Stimulated activated CD8-positive, alpha-beta memory T cell treated with anti-CD3 and anti-CD28 coated beads, Interleukin-15, amount 100 ng/mL, for 24 hours (primary cell): ENCODE measurements around the gene OSBPL3.
"Not testable (repeated sequence)": the region's sequence is repeated elsewhere in the genome, so short reads cannot be mapped to it uniquely, and the experiment has no call there.

Experiments
- DNase-seq: peaks from one replicate; pipeline ENCODE4 v3.0.0-alpha.2; 2020; ENCODE audit warnings: low read depth

The OSBPL3 gene

GRCh38 chr7:24917510-24918239 lies 62.3 kb downstream of the OSBPL3 start:
- no peak for DNase-seq

DNA sequence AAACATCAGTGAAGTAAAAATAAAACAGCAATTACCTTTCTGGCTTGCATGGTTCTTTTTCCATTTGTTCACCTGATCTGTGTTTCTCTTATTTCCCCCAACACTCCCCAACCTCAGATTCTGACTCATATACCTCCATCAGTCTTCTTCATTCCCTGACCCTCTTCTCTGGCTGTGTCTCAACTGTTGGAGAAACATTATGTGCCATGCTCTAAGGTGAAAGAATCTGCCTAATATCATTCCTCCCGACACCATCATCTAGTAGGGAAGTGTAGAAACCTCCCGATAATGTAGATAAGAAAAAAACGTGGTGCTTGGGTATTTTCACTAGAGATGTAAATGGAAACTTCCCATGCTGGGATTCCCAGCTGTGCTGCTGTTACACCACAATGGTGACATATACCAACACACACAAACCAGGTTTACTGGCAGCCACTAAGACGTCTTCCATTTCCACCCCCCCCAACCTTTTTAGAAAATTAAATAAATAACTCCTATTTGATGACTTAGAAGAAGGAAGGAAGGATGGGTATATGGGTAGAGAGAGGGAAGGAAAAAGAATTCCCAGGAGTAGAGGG lies 63.4 kb downstream of the OSBPL3 start:
- no peak for DNase-seq

DNA sequence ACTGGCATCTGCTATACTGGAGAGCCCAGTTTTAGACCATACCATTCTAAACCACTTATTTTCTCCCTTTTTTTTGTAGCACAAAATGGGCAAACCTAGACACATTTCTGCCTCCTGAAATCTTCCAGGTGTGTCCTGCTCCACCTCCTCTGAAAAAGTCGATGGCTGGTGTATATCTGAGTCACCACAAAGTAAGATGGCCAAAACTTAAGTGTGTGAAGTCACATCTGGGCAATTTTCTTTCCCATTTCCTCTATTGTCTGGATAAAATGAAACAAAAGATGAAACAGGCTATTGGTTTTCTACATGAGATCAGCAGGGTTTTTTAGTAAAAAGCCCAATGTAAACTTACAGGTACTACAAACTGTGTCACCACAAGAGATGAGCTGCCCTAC lies 65.5 kb downstream of the OSBPL3 start:
- DNase-seq, result no peak

DNA sequence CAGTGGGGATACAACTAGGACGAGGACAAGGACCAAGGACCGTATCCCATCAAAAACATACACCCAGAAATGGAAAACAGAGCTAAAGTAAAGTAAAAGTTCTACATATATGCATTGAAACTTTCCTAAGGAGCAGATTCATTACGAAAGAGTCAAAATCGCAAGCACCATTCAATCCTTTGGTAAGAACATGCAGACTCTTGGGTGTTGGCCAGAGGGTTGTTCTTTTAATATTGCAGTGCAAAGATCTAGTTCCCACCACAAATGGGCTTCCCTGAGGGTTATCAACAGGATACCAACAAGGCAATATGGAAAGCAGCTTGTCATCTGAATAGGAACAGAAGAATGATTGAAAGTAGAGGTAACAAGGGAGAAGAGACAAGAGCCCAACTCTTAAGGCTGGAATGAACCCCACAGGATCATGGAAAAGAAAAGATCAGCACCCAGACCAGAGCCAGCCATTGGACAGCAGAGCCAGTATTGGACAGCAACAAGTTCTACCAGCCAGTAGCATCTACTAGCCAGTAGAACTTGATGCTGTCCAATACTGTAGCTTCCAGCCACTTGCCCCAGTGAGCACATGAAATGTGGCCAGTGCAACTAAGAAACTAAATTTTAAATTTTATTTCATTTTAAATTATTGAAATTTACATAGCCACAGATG lies 66.0 kb downstream of the OSBPL3 start:
- DNase-seq, result no peak

- no peak for DNase-seq
Measured at GRCh38 chr7:24912874-24913514, 67.0 kb downstream of the OSBPL3 start.

DNA sequence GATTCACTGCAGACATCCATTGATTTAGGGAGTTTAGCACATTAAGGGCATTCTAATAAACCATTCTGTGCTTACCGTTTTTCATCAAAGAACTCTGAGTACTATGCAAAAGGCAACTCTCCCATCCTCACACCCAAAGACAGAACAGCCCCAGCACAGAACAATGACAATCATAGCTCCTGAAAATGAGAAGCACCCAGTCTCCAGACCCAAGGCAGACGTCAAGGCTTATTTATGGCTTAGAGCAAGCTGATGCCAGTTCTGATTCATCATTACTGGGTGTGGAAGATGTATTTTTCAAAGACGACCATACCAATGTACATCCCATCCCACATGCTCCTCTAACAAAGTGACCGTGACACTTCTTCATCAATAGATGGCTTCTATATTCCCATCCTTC lies 67.6 kb downstream of the OSBPL3 start:
- DNase-seq, result no peak

GRCh38 chr7:24911213-24911603 lies 68.8 kb downstream of the OSBPL3 start:
- no peak for DNase-seq

GRCh38 chr7:24910551-24911212 lies 69.3 kb downstream of the OSBPL3 start:
- DNase-seq, result no peak

GRCh38 chr7:24908727-24909126 lies 71.3 kb downstream of the OSBPL3 start:
- no peak for DNase-seq

GRCh38 chr7:24908166-24908565 lies 71.8 kb downstream of the OSBPL3 start:
- DNase-seq, result no peak

- no peak for DNase-seq
Measured at GRCh38 chr7:24907311-24907886, 72.6 kb downstream of the OSBPL3 start.

- no peak for DNase-seq
Measured at GRCh38 chr7:24905996-24906770, 73.8 kb downstream of the OSBPL3 start.

DNA sequence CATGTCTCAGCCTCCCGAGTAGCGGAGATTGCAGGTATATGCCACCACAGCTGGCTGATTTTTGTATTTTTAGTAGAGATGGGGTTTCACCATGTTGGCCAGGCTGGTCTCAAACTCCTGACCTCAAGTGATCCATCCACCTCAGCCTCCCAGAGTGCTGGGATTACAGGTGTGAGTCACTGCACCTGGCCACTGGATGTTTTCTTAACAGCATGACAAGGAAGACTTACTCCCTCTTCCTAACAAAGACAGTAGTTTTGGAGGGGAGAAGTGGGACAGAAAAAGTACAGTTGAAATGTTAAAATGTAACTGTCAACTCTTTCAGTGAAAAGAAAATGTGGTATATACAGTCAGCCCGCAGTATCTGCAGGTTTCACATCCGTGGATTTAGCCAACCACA lies 76.0 kb downstream of the OSBPL3 start:
- not testable (repeated sequence) for DNase-seq

- no peak for DNase-seq
Measured at GRCh38 chr7:24903559-24903958, 76.4 kb downstream of the OSBPL3 start.

GRCh38 chr7:24902931-24903330 lies 77.0 kb downstream of the OSBPL3 start:
- DNase-seq, result no peak

GRCh38 chr7:24902276-24902675 lies 77.7 kb downstream of the OSBPL3 start:
- DNase-seq, result no peak

GRCh38 chr7:24899905-24900304 lies 80.1 kb downstream of the OSBPL3 start:
- DNase-seq, result no peak

- DNase-seq, result no peak
Measured at GRCh38 chr7:24899161-24899560, 80.8 kb downstream of the OSBPL3 start.

- no peak for DNase-seq
Measured at GRCh38 chr7:24898691-24899090, 81.3 kb downstream of the OSBPL3 start.

GRCh38 chr7:24896031-24896501 lies 83.9 kb downstream of the OSBPL3 start:
- DNase-seq, result no peak
